Upper lobe of left lung (tissue), 6 donors: ENCODE measurements around the gene ELP1. TPM values are rescaled to one million over a fixed set of nuclear protein-coding genes. Genes with fewer than 3 reads are reported as not detected.

Source experiments
- ATAC-seq, 2 donors: fragments of 200-7000 bp; cut with Tn5 transposase; one replicate each; pipeline ENCODE4 v1.9.1; 2022; ENCODE audit warnings: mild to moderate bottlenecking in 2 of 2, moderate library complexity in 2 of 2; ENCODE audit not compliant: low FRiP score in 2 of 2
- DNase-seq, 2 donors: peaks; one replicate each; pipeline ENCODE4 v3.0.0-alpha.2; 2019 to 2020
- H3K27ac ChIP-seq, 4 donors: fragments of 200-600 bp; sonication (generic); one replicate each; pipeline ENCODE4 v1.5.1; 2016 to 2019
- H3K27me3 ChIP-seq, 4 donors: fragments of 200-600 bp; sonication (generic); one replicate each; pipeline ENCODE4 v1.5.1; 2017 to 2019
- H3K36me3 ChIP-seq, 4 donors: fragments of 200-600 bp; sonication (generic); one replicate each; pipeline ENCODE4 v1.5.1; 2016 to 2019
- H3K4me1 ChIP-seq, 4 donors: fragments of 200-600 bp; sonication (generic); one replicate each; pipeline ENCODE4 v1.5.1; 2018 to 2019
- H3K4me3 ChIP-seq, 4 donors: fragments of 200-600 bp; sonication (generic); one replicate each; pipeline ENCODE4 v1.5.1; 2017 to 2019; ENCODE audit warnings: mild to moderate bottlenecking in 2 of 4, moderate library complexity in 1 of 4
- H3K9me3 ChIP-seq, 4 donors: fragments of 200-600 bp; sonication (generic); one replicate each; pipeline ENCODE4 v1.5.1; 2018 to 2019
- CTCF ChIP-seq, 6 experiments: fragments of 450-650 bp in 4 of 6; fragments of 200-600 bp in 2 of 6; sonication (generic) in 2 of 6; IDR thresholded peaks; one replicate each; pipeline ENCODE4 v1.5.1; 2016 to 2019; ENCODE audit warnings: antibody characterized with exemption in 6 of 6
- EP300 ChIP-seq, 4 donors: sonication (generic); formaldehyde crosslinking; IDR thresholded peaks; one replicate each; pipeline ENCODE4 v1.5.1; 2017; ENCODE audit warnings: antibody characterized with exemption in 4 of 4, control low read depth in 2 of 4
- POLR2A ChIP-seq, 4 donors: fragments of 450-650 bp; IDR thresholded peaks; one replicate each; pipeline ENCODE4 v1.5.1; 2016 to 2017; ENCODE audit warnings: antibody characterized with exemption in 4 of 4, mild to moderate bottlenecking in 2 of 4
- POLR2AphosphoS5 ChIP-seq, 2 donors: sonication (generic); formaldehyde crosslinking; IDR thresholded peaks; one replicate each; pipeline ENCODE4 v1.5.1; 2017; ENCODE audit warnings: antibody characterized with exemption in 2 of 2
- WGBS, 2 donors: methylation state at CpG; one replicate each; pipeline ENCODE4 v1.1.5; 2017 to 2018; 5-methylcytosine and 5-hydroxymethylcytosine counted together
- total RNA-seq, 6 donors: library from RNA; depleted of rRNA in 4 of 6; stranded (reverse); fragments of >200 nt in 4 of 6; gene quantifications; one replicate each; pipeline versions ENCODE4 v1.1.0 to v1.2.1, GENCODE V29; 2016 to 2021
- donor health status: DM: no; HTN: no; CAD: no; lungs with moderate emphysema.
- donor health status: DM: no; HTN: yes; CAD: no; lungs with severe emphysema.

Gene ELP1
- total RNA-seq, 6 donors from 2014 or later = 11.3 to 55.4 (median 18.5) TPM

DNA sequence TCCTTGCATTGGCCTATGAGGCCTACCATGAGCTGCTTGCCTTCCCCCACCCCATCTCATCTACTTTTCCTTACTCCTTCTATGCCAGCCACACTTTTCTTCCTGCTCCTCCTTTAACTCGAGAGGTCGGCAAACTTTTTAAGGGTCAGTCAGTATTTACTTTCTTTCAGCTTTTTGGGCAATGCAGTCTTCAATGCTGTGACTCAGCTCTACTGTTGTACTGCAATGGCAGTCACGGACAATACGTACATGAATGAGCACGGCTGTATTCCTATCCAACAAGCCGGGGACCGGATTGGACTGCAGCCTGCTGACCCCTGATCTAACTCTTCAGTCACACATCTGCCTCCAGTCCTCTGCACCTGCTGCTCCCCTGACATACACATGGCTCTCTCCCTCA is 72.5 kb downstream of the ELP1 start:
- no peaks in the 10 kb centered on the region for H3K27me3 ChIP-seq
- ATAC-seq (peak in 1 of 2 donors; percentile 50), DNase-seq (peak in 1 of 2 donors; percentile 65)
- H3K9me3 ChIP-seq = no peaks in the 10 kb centered on the region
- no peak for TF ChIP-seq EP300 (IDR thresholded peaks at IDR 0.05)
- TF ChIP-seq POLR2AphosphoS5 (IDR thresholded peaks at IDR 0.05) = no peak
- no peak for TF ChIP-seq CTCF (IDR thresholded peaks at IDR 0.05)
- no peak for TF ChIP-seq POLR2A (IDR thresholded peaks at IDR 0.05)
- peak overlapping the region in 2 of 4 donors; percentile 26 to 61 for H3K27ac ChIP-seq
- H3K36me3 ChIP-seq = no peaks in the 10 kb centered on the region
- no peaks in the 10 kb centered on the region for H3K4me1 ChIP-seq
- WGBS, 2 donors = 54 to 61% methylated on average over 7 of the region's 7 CpGs
- H3K4me3 ChIP-seq = no peak overlapping the region

- no peak for TF ChIP-seq POLR2AphosphoS5 (IDR thresholded peaks at IDR 0.05)
- TF ChIP-seq CTCF (IDR thresholded peaks at IDR 0.05) = no peak
- no peak for TF ChIP-seq EP300 (IDR thresholded peaks at IDR 0.05)
- TF ChIP-seq POLR2A (IDR thresholded peaks at IDR 0.05) = no peak
- ATAC-seq (no peak), DNase-seq (no peak)
- no peak overlapping the region for H3K4me3 ChIP-seq
- H3K9me3 ChIP-seq = no peaks in the 10 kb centered on the region
- H3K27me3 ChIP-seq = no peaks in the 10 kb centered on the region
- H3K36me3 ChIP-seq = no peaks in the 10 kb centered on the region
- 85 to 90% methylated on average over 2 of the region's 2 CpGs for WGBS, 2 donors
- H3K4me1 ChIP-seq = no peaks in the 10 kb centered on the region
- H3K27ac ChIP-seq = peak overlapping the region in 2 of 4 donors; percentile 26 to 54
These were observed 73.2 kb downstream of the ELP1 start for GRCh38 chr9:108860764-108861163.

- DNase-seq = no peak
- 90 to 93% methylated on average over 4 of the region's 4 CpGs for WGBS, 2 donors
- no peaks in the 10 kb centered on the region for H3K9me3 ChIP-seq
- no peak for ATAC-seq
- no peaks in the 10 kb centered on the region for H3K27me3 ChIP-seq
- H3K27ac ChIP-seq = no peak overlapping the region
- no peak for TF ChIP-seq CTCF (IDR thresholded peaks at IDR 0.05)
- no peak for TF ChIP-seq POLR2A (IDR thresholded peaks at IDR 0.05)
- H3K4me3 ChIP-seq = no peak overlapping the region
- H3K4me1 ChIP-seq = no peaks in the 10 kb centered on the region
- H3K36me3 ChIP-seq = no peaks in the 10 kb centered on the region
These were observed 73.6 kb downstream of the ELP1 start for GRCh38 chr9:108860354-108860753.

DNA sequence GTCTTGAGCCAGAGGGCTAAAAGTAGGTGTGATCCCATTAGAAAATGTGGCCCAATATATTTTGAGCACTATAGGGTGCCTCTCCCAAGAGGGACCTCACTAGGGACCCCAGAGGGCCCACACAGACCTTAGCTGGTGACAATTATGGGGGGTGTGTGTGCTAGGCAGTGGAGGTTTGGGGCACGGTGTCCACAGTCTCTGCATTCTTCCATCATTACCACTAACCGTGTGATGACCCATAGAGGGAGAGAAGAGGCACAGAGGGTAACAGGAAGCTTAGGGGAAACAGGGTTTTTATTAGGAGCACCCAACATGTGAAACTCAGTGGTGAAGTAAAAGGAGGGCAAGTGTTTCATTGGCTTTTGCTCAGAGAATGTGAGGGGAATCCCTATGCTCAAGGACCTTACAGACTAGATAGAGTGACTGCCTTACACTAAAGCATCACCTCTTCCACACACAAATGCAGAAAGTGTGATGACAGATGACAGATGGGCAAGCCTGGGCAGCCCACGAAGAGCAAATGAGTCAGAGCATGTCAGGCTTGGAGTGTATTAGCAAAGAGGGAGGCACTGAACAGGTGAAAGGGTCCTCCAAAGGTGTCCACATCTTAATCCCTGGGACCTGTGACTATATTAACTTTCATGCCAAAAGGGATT is 74.3 kb downstream of the ELP1 start:
- TF ChIP-seq EP300 (IDR thresholded peaks at IDR 0.05) (no peak), POLR2AphosphoS5 (IDR thresholded peaks at IDR 0.05) (no peak), POLR2A (IDR thresholded peaks at IDR 0.05) (no peak), CTCF (IDR thresholded peaks at IDR 0.05) (no peak)
- no peaks in the 10 kb centered on the region for H3K4me1 ChIP-seq
- ATAC-seq (no peak), DNase-seq (no peak)
- H3K27ac ChIP-seq = no peak overlapping the region
- no peaks in the 10 kb centered on the region for H3K9me3 ChIP-seq
- no peaks in the 10 kb centered on the region for H3K36me3 ChIP-seq
- H3K4me3 ChIP-seq = no peak overlapping the region
- no peaks in the 10 kb centered on the region for H3K27me3 ChIP-seq
- WGBS, 2 donors = 77 to 91% methylated on average over 3 of the region's 3 CpGs

GRCh38 chr9:108857572-108857971 is 76.4 kb downstream of the ELP1 start:
- no peaks in the 10 kb centered on the region for H3K9me3 ChIP-seq
- no peak for DNase-seq
- H3K36me3 ChIP-seq = no peaks in the 10 kb centered on the region
- no peaks in the 10 kb centered on the region for H3K4me1 ChIP-seq
- no peak for TF ChIP-seq CTCF (IDR thresholded peaks at IDR 0.05)
- no peak for TF ChIP-seq EP300 (IDR thresholded peaks at IDR 0.05)
- TF ChIP-seq POLR2AphosphoS5 (IDR thresholded peaks at IDR 0.05) = no peak
- no peak for TF ChIP-seq POLR2A (IDR thresholded peaks at IDR 0.05)
- ATAC-seq = no peak
- WGBS, 2 donors = 72 to 81% methylated on average over 6 of the region's 6 CpGs
- no peak overlapping the region for H3K27ac ChIP-seq
- H3K27me3 ChIP-seq = no peaks in the 10 kb centered on the region
- no peak overlapping the region for H3K4me3 ChIP-seq
